HTERT RPE-1 (cell line): ENCODE data around the gene KLC3.
"Not testable (repeated sequence)": the region's sequence is repeated elsewhere in the genome, so short reads cannot be mapped to it uniquely, and the experiment has no call there.

Experiments used
- in situ Hi-C: fragments of 300-500 bp; cut with MboI; formaldehyde crosslinking; loops from 4 replicates; pipeline ENCODE4 v1.14.3; 2020; ENCODE audit warnings: low sequenced_read_pairs

Gene KLC3

DNA sequence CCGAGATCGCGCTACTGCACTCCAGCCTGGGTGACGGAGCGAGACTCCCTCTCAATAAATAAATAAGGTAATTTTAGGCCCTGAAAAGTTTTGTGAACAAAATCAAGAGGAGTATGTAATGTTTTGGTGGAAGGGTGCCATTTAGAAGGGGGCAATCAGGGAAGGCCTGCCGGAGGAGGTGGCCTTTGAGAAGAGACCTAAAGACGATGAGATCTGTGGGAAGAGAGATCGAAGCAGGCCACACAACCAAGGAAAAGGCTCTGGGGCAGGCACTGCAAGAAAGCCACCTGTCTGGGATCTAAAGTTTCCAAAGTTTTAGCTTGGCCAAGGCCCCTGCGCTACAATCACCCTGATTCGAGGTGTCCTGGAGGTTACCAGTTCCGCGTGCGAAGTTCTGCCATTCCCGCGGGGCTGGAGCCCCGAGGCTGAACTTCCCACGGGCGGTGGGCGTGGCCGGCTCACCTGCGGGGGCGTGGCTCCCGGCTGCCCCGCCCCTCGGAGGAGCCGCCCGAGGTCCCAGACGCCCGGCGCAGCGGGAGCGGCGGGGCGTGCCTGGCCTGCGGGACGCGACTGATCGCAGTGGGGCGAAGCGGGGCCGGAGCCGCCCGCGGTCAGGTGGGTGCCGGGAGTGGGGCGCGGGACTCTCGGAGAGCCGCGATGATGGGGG is at the start of gene KLC3:
TSS of gene KLC3 (plus strand) at position 519 of the 667 bp plus-strand sequence. CDS start 4,792 bp downstream, outside the sequence.
- in situ Hi-C loops: no loop called here

DNA sequence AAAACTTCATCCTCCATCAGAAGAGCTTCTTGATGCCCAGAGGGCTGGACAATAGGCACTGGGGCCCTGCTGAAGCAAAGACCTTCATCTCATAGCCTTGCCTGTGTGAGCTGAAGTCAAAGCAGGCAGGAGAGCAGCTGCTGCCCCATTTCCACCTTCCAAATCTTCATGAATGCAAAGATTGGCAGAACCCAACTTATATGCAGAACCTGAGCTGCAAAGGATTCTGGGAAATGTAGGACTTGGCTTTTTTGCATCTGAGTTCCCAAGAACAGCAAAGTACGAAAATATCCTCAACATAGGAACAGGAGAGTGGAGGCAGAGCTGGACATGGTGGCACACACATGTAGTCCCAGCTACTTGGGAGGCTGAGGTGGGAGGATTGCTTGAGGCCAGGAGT is 48.7 kb upstream of the KLC3 start:
- in situ Hi-C loops: no loop called here

DNA sequence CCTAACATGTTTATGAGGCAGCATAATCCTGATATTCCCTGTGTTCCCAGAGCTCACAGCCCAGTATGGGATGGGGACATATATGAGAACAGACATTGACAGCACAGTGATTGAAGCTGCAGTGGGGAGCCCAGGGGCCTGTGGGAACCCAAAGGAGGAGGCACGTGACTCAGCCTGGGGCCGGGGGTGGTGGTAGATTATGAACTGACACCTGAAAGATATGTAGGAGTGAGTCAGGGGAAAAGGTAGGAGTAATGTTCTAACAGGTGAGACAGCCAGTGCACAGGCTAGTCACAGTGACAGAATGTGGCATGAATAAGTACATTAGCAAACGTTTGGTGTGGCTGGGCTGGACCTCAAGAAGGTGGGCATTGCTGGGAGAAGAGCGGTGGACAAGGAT is 46.9 kb upstream of the KLC3 start:
- in situ Hi-C loops: no loop called here

DNA sequence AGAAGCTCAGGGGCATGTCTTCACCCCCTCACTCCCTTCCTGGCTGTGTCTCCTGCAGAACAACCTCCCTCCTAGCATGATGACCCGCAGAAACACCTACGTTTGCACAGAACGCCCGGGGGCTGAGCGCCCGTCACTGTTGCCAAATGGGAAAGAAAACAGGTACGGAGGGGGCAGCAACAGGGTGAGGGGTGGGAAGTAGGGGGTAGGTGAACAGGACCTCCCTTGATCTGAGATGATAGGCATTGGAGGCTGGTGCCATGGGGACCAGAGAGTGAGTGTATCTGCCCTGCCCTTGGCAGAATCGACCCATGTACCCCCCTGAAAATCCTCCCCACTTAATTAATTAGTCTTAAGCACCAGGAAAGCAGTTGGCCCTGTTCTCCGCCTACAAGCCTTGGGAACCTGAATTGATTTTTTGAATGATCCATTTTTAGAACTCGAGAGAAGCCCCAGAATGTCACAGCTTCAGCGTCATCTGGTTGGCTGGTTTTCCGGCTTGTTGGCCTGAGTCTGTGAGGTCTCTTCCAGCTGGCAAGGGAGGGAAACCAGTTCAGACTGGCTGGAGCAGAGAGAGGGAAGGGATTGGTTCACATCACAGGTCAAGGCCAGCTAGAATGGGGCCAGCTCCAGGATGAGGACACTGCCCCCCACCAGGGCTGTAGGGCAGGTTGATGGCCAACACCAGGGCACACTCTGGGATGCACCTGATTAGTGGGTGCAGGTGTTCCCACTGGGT is 46.1 kb upstream of the KLC3 start:
- in situ Hi-C loops: no loop called here

DNA sequence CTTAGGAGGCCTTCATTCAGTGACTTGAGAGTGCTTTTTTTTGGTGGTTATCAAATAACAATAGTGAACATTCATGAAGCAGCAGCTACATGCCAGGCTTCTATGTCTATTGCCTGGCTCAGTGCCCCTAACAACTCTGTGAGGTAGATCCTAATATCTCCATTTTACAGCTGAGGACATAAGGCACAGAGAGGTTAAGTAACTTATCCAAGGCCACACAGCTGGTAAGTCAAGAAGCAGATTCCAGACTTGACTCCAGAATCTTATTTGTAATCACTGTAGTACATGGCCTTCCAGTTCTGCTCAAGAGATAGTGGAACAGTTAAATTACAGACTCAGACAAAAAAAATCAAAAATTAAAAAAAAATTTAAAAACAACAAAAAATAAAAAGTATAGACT is 44.7 kb upstream of the KLC3 start:
- in situ Hi-C loops: no loop called here

DNA sequence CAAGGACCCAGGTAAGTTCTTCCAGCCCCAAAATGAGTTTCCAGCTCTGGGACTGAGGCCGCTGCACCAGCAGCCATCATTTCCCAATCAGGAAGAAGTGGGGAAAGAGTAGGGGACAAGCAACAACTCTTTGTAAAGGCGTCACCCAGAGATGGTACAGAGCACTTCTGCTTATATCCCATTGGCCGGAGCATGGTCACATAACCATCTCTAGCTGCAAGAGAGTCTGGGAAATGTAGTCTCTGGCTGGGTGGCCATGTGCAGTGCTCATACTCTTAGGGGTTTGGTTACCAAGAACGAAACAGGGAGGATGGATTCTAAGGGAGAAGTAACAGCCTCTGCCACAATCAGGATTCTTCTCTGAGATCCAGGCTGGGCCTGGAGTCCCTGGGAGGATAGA is 44.2 kb upstream of the KLC3 start:
- in situ Hi-C loops: no loop called here

DNA sequence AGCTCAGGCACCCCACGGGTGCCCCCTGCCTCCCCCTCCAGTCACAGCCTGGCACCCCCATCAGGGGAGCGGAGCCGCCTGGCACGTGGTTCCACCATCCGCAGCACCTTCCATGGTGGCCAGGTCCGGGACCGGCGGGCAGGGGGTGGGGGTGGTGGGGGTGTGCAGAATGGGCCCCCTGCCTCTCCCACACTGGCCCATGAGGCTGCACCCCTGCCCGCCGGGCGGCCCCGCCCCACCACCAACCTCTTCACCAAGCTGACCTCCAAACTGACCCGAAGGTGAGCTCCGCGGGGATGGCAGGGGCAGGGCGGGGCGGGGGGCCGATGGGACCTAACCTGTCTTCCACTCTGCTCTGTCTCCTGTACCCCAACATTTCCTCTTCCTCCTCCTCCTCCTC is 42.9 kb upstream of the KLC3 start:
- in situ Hi-C loops: no loop called here

DNA sequence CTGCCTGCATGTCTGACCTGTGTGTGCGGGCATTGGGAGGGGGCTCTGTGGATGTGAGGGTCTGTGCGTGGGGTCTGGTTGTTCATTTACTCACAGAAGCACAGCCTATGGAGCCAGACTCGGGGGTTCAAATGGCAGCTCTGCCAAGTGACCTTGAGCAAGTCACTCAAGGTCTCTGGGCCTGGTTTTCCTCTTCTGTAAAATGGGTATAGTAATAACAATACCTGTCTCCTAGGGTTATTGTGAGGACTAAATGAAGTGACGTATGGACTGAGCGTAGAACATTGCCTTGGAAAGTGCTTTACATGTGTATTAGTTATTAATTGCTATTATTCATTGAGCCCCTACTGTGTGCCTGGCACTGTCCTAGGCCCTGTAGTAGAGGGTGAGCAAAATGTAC is 42.3 kb upstream of the KLC3 start:
- in situ Hi-C loops: no loop called here

DNA sequence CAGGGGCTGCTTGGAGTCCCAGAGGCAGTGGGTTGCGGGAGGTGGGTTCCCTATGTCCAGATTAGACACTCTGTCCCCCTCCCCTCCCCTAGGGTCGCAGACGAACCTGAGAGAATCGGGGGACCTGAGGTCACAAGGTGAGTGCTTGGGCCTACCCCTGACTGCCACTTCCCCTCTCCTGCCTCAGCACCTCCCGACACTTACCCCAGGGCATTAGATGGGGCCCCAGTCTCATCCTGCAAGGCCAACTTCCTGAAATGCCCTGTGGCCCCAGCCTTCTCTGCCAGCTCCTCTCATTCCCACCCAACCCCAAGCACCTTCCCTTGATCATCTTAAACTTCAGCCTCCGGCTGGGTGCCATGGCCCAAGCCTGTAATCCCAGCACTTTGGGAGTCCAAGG is 40.8 kb upstream of the KLC3 start:
- in situ Hi-C loops: no loop called here

DNA sequence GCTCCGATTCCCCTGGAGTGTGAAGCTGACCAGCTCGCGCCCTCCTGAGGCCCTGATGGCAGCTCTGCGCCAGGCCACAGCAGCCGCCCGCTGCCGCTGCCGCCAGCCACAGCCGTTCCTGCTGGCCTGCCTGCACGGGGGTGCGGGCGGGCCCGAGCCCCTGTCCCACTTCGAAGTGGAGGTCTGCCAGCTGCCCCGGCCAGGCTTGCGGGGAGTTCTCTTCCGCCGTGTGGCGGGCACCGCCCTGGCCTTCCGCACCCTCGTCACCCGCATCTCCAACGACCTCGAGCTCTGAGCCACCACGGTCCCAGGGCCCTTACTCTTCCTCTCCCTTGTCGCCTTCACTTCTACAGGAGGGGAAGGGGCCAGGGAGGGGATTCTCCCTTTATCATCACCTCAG is 38.1 kb upstream of the KLC3 start:
- in situ Hi-C loops: no loop called here

DNA sequence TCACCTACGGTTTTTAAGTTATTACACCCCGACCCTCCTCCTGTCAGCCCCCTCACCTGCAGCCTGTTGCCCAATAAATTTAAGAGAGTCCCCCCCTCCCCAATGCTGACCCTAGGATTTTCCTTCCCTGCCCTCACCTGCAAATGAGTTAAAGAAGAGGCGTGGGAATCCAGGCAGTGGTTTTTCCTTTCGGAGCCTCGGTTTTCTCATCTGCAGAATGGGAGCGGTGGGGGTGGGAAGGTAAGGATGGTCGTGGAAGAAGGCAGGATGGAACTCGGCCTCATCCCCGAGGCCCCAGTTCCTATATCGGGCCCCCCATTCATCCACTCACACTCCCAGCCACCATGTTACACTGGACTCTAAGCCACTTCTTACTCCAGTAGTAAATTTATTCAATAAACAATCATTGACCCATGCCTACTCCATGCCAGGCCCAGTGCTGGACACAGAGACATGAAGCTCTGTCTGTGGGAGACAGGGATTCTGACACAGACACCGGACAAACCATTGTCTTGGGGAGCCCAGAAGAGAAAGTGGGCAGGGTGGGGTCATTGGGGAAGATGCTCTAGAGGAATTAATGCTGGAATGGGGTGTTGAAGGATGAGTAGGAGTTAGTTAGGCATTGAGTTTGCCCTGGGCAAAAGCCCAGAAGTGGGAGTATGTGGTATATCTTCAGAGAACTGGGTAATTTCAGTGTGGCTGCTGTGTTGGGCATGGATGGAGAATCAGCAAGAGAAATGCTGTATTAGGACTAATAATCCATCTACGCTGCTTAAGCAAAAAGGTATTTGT is 37.1 kb upstream of the KLC3 start:
- in situ Hi-C loops: no loop called here

DNA sequence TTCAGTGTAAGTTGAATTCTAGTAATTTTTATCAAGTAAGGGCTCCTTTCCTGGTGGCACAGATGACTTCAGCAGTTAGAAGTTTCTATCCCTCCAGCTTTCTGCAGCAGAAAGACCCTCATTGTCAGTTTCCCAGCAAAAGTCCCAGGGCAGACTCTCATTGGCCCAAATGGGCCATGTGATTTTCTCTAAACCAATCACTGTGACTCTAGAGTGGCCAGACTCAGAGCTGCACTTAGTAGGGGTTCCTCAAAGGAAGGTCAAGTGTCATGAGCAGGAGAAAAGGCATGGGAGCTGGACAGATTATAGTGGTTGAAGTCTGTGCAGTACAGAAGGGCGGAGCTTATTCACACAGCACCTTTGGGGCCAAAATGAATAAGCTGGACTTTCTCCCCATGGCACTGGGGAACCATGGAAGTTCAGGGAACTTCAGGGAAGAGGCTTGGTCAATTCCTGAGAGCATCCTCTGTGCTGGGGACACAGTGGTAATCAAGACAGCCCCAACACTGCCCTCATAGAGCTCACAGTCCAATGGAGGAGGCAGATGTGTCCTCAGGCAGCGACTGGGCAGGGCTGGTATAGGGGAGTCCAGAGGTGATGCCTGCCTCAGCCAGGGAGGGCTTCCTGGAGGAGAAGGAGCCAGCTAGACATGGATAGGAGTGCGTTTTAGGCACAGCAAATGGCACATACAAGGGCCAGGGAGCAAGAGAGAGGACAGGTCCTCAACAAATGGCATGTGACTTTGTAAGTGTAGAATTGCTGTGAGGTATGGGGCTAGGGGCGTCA is 36.2 kb upstream of the KLC3 start:
- in situ Hi-C loops: no loop called here

DNA sequence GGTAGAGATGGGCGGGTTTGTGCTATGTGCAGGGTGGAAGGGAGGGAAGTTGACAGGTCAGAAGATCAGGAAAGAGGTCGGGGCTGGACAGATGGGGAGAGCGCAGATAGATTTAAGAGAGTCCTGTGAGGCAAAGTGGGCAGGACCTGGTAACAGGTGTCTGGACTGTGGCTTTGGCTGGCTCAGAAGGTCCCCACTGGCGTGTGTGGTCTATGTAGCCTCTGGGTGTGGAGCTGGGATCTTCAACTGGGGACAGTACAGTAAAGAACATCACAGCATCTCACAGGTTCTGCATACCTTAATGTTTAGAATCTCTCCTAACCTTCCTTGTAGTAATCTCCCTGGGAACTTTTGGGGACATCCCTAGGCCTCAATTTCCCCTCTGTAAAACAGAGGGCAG is 35.5 kb upstream of the KLC3 start:
- in situ Hi-C loops: no loop called here

DNA sequence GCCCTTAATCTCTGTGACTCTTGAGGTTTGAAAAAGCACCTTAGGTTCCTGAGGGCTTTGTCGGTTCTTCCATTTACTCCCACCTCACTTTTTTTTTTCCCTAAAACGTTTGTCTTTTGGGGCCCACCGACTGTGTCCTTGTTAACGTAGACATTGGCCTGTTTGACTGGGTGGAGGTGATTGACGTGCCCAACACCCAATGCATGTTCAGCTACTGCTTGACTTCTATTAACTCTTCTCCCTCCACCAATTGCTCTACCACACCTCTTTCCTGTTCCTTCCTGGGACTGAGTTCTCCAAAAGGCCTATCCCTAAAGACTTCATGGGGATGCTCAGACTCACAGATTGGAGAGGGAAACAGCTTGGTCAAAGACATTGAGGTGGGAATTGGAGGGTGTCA is 35.1 kb upstream of the KLC3 start:
- in situ Hi-C loops: no loop called here

DNA sequence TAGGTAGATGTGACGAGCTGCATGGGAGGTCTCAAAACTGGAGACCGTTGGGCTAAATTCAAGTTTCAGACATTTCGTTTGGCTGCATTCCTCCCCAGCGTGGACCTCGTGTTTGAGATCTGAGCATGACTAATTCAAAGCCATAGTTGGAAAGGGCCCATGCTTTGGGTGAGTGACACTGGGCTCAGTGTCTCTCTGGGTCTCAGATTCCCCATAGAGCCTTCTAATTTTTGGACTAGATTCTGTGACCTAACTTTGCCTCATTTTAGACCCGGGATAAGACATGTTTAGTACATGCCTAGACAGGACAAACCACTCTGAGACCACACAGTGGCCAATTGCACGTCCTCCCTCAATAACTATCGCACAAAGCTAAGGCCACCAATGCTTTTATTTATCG is 34.5 kb upstream of the KLC3 start:
- in situ Hi-C loops: no loop called here

DNA sequence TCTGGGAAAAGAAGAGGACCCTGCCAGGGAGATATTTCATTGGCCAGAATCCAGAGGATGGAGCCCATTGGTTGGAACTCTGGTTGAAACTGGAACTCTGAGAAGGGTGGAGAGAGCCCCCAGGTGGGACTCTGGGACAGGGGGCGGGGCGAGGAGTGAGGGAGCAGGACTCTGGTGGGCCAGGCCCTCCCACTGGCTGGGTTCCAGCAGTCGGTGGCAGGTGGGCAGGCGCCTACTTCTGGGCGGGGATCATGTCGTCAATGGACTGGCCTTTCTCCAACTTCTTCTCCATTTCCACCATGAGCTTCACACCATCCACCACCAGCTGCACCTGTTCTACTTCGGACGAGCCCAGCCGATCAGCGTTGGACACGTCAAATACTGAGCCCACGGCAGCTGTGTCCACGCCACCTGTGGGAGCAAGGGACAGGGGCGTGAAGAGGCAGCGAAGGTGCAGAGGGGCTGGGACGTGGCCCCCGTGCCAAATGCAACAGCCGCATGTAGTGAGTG is 34.0 kb upstream of the KLC3 start:
- in situ Hi-C loops: no loop called here

DNA sequence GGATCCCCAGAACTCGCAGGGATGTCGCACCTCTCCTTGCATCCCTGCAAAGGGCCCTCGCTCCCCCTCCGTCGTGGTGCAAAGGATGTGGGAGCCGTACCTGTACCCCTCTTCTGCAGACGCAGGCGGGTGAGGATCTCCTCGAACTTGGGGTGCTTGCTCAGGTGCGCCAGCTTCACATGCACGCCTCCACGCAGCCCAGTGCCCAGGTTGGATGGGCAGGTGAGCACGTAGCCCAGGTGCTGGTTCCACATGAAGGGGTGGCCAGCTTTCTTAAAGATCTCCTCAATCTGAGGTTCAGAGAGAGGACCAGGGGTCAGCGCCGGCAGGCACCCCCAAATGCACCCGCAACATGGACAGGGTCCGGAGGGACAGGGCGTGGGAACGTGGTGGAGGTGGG is 33.2 kb upstream of the KLC3 start:
- in situ Hi-C loops: no loop called here

DNA sequence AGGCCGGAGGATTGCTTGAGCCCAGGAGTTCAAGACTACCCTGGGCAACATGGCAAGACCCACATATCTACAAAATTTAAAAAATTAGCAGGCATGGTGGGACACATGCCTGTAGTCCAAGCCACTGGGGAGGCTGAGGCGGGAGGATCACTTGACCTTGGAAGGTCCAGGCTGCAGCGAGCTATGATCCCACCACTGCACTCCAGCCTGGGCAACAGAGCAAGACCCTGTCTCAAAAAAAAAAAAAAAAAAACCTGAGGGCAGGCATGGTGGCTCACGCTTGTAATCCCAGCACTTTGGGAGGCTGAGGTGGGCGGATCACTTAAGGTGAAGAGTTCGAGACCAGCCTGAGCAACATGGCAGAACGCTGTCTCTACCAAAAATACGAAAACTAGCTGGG is 31.2 kb upstream of the KLC3 start:
- in situ Hi-C loops: not testable (repeated sequence)

DNA sequence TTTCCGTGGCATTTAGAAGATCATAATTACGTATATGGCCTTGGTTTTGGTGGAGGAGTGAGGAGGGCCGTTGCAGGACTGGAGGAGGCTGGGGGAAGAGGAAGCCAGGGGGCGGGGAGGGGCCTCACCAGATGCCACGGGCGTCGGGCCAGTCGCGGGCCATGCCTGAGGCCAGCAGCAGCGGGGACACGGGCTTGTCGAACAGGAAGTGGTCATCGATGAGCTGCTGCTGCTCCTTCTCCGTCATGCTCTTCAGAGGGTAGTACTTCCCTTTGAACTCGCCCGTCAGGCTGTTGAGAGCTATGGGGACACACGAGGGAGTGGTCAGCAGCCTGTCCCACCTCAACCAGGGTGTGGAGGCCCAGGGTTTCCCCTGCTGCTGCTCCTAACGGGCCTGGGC is 28.9 kb upstream of the KLC3 start:
- in situ Hi-C loops: no loop called here

DNA sequence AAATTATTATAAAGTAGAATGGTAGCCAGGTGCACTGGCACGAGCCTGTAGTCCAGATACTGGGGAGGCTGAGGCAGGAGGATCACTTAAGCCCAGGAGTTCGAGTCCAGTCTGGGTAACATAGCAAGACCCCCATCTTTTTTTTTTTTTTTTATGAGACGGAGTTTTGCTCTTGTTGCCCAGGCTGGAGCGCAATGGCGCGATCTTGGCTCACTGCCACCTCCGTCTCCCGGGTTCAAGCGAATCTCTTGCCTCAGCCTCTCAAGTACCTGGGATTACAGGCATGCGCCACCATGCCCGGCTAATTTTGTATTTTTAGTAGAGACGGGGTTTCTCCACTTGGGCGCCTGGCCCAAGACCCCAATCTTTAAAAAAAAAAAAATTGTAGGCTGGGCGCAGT is 28.3 kb upstream of the KLC3 start:
- in situ Hi-C loops: not testable (repeated sequence)

DNA sequence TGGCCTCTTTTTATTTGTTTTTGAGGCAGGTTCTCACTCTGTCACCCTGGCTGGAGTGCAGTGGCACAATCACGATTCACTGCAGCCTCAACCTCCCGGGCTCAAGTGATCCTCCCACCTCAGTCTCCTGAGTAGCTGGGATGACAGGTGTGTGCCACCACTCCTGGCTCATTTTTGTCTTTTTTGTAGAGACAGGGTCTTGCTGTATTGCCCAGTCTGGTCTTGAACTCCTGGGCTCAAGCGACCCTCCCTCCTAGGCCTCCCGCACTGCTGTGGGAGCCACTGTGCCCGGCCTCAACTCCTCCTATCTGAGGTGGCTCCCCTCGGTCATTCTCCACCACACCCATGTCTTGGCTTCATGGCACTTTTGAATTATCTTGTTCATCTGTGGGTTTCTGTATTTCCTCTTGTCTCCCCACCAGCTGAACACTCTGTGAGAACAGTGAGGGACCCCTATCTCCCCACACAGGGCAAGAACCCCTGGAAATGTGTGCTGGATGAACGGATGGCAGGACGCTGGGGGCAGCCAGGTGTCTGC is 25.8 kb upstream of the KLC3 start:
- in situ Hi-C loops: no loop called here
